ENCODE results near the gene IL12RB1.

IL12RB1 gene

GRCh38 chr19:18085702-18086457, 854 bp downstream of the IL12RB1 start:
- DNase-seq = no peak

- no peak for DNase-seq
Measured at GRCh38 chr19:18083929-18084684, 2.6 kb downstream of the IL12RB1 start.

GRCh38 chr19:18074192-18074591, 12.5 kb downstream of the IL12RB1 start:
- DNase-seq = no peak

GRCh38 chr19:18073197-18073596, 13.5 kb downstream of the IL12RB1 start:
- DNase-seq = no peak

- DNase-seq = no peak
Measured at GRCh38 chr19:18072335-18072734, 14.4 kb downstream of the IL12RB1 start.

GRCh38 chr19:18070181-18070580, 16.6 kb downstream of the IL12RB1 start:
- DNase-seq = no peak

- DNase-seq = no peak
Measured at GRCh38 chr19:18069383-18069782, 17.4 kb downstream of the IL12RB1 start.

GRCh38 chr19:18068395-18068794, 18.3 kb downstream of the IL12RB1 start:
- DNase-seq = no peak

- no peak for DNase-seq
Measured at GRCh38 chr19:18065173-18065495, 21.6 kb downstream of the IL12RB1 start.

GRCh38 chr19:18063463-18063862, 23.3 kb downstream of the IL12RB1 start:
- no peak for DNase-seq

- DNase-seq = no peak
Measured at GRCh38 chr19:18062028-18062427, 24.7 kb downstream of the IL12RB1 start.

GRCh38 chr19:18060472-18060871, 26.3 kb downstream of the IL12RB1 start:
- no peak for DNase-seq

- no peak for DNase-seq
Measured at GRCh38 chr19:18059902-18060301, 26.8 kb downstream of the IL12RB1 start.

- DNase-seq = no peak
Measured at GRCh38 chr19:18059297-18059696, 27.4 kb downstream of the IL12RB1 start.

GRCh38 chr19:18058208-18059009, 28.3 kb downstream of the IL12RB1 start:
- DNase-seq = peak; percentile 80

- no peak for DNase-seq
Measured at GRCh38 chr19:18057557-18057956, 29.2 kb downstream of the IL12RB1 start.

GRCh38 chr19:18055967-18056366, 30.8 kb downstream of the IL12RB1 start:
- no peak for DNase-seq

- DNase-seq = no peak
Measured at GRCh38 chr19:18053576-18054219, 33.0 kb downstream of the IL12RB1 start.

GRCh38 chr19:18051887-18052286, 34.8 kb downstream of the IL12RB1 start:
- DNase-seq = no peak

- no peak for DNase-seq
Measured at GRCh38 chr19:18049385-18049784, 37.3 kb downstream of the IL12RB1 start.

GRCh38 chr19:18046059-18046718, 40.5 kb downstream of the IL12RB1 start:
- no peak for DNase-seq

GRCh38 chr19:18045307-18046050, 41.3 kb downstream of the IL12RB1 start:
- no peak for DNase-seq

All from CD4-positive, alpha-beta T cell treated with Interleukin-4 for 4 hours (primary cell).